Thoracic aorta (tissue), 2 donors: ENCODE measurements around the gene TNIP1. TPM values are rescaled to one million over a fixed set of nuclear protein-coding genes. Genes with fewer than 3 reads are reported as not detected.
A peak's percentile ranks its signal among the peaks of the same experiment; 100 is the strongest.

ENCODE experiments used
- ATAC-seq: fragments of 150-250 bp; one replicate; pipeline ENCODE4 v1.8.0; 2017; ENCODE audit warnings: low read depth; ENCODE audit not compliant: insufficient number of reproducible peaks, low FRiP score
- DNase-seq: peaks from one replicate; pipeline ENCODE4 v3.0.0-alpha.2; 2020; ENCODE audit warnings: low spot score
- H3K27ac ChIP-seq, 2 donors: fragments of 200-600 bp; sonication (generic); 1 replicate in 1 of 2; 2 replicates in 1 of 2; pipeline ENCODE4 v1.5.1; 2016; ENCODE audit warnings: mild to moderate bottlenecking in 2 of 2, moderate library complexity in 2 of 2
- H3K27me3 ChIP-seq: fragments of 200-600 bp; sonication (generic); replicated peaks from 2 replicates; pipeline ENCODE4 v1.6.0; 2016; ENCODE audit warnings: mild to moderate bottlenecking; ENCODE audit not compliant: insufficient read depth
- H3K36me3 ChIP-seq: fragments of 200-600 bp; sonication (generic); one replicate; pipeline ENCODE4 v1.5.1; 2016
- H3K4me1 ChIP-seq, 2 donors: fragments of 200-600 bp; sonication (generic); 1 replicate in 1 of 2; 2 replicates in 1 of 2; pipeline versions ENCODE4 v1.5.1 to v1.6.0; 2016; ENCODE audit warnings: low read depth in 2 of 2, mild to moderate bottlenecking in 1 of 2; ENCODE audit not compliant: control insufficient read depth in 1 of 2
- H3K4me3 ChIP-seq: fragments of 200-600 bp; sonication (generic); 2 replicates; pipeline ENCODE4 v1.5.1; 2016; ENCODE audit warnings: mild to moderate bottlenecking
- H3K9me3 ChIP-seq: fragments of 200-600 bp; sonication (generic); 2 replicates; pipeline ENCODE4 v1.5.1; 2016
- total RNA-seq, 2 donors: library from RNA; depleted of rRNA; stranded (reverse); fragments of >200 nt; gene quantifications; one replicate each; pipeline versions ENCODE4 v1.1.0 to v1.2.3, GENCODE V29; 2016
- TF ChIP-seq, protein P1 (sequence below): fragments of 200-600 bp; sonication (generic); IDR thresholded peaks from one replicate; pipeline ENCODE4 v1.5.1; 2019; ENCODE audit warnings: antibody characterized with exemption

Gene TNIP1
- total RNA-seq, 2 donors from 2014 or later: 77.4 to 103 TPM

DNA sequence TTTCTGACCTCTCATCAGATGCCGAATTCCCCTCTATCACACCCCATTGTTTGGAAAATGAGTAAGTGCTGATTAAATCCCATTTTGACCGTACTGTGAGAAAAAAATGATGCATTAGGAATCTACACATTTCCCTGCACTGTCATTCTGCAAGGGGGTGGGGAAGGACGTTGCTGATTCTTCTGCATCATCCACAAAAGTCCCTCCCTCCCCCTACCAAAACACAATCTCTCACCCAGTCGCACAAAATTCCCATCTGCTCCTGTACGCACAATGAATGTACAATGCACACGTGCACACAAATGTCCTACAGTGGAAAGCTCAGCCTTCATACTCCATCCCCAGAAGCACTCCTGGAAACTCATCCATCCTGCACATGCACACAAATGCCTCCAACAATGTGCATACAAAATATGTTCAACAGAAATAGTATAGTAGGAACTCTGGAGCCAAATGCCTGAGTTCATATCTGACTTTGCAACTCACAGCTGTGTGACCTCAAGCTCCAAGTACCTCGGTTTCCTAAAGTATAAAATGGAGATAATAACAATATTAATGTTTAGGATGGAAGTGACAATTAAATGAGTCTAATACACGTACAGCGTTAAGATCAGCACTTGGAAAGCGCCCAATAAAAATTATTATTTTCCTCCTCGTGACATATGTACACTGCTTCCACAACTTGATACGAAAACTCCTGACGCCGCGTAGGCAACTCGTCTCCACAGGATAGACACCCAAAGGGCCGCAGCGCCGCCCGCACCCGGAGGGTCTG, 809 bp downstream of the TNIP1 start:
- H3K4me1 ChIP-seq: peaks cover 22 to 50% of the 10 kb centered on the region in 2 donors

DNA sequence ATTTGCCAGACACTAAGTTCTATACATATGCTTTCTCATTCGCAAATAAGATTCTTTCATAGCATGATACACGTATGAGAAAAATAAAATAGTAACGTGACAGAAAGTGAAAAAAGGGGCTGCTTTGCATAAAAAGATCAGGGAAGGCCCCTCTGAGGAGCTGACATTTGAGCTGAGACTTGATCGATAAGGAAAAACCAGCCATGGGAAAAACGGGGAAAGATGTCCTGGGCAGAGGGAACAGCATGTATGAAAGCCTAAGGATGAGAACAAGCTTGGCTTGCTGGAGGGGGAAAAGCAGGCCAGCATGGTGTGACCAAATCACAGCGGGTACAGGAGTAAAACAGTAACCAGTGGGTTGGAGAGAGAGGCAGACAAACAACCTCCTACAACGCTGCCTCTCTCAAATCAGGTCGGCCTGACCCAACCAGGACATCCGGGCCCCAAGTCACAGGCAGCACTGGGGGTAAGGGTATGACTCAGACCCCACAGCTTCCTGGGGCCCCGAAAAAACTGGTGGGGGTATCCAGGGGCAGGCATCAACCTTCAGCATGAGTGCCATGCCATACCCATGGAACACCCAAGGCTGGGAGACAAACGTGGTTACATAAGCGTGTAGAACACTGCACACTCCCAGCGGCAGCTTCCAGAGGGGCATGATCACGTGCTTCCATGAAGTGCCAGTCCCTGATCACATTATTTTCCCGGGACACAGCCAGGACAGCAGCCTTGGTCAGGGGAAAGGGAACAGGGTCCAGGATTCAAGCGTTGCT, 2.2 kb downstream of the TNIP1 start:
- H3K4me3 ChIP-seq: no peak overlapping the region
- H3K36me3 ChIP-seq: no peaks in the 10 kb centered on the region
- TF ChIP-seq, protein P1, sequence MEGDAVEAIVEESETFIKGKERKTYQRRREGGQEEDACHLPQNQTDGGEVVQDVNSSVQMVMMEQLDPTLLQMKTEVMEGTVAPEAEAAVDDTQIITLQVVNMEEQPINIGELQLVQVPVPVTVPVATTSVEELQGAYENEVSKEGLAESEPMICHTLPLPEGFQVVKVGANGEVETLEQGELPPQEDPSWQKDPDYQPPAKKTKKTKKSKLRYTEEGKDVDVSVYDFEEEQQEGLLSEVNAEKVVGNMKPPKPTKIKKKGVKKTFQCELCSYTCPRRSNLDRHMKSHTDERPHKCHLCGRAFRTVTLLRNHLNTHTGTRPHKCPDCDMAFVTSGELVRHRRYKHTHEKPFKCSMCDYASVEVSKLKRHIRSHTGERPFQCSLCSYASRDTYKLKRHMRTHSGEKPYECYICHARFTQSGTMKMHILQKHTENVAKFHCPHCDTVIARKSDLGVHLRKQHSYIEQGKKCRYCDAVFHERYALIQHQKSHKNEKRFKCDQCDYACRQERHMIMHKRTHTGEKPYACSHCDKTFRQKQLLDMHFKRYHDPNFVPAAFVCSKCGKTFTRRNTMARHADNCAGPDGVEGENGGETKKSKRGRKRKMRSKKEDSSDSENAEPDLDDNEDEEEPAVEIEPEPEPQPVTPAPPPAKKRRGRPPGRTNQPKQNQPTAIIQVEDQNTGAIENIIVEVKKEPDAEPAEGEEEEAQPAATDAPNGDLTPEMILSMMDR: no peak
- peaks cover 21 to 48% of the 10 kb centered on the region in 2 donors for H3K4me1 ChIP-seq
- DNase-seq (no peak), ATAC-seq (no peak)
- H3K9me3 ChIP-seq: no peaks in the 10 kb centered on the region
- H3K27ac ChIP-seq: no peak overlapping the region
- H3K27me3 ChIP-seq: no peaks in the 10 kb centered on the region

More for the DNA sequence above, 809 bp downstream of the TNIP1 start:
- Histone ChIP-seq H3K36me3 (no peaks in the 10 kb centered on the region), H3K4me3 (peak overlapping the region; percentile 98), H3K9me3 (no peaks in the 10 kb centered on the region), H3K27ac (peak overlapping the region; percentile 96 to 98), H3K27me3 (no peaks in the 10 kb centered on the region)
- TF ChIP-seq, protein P1: no peak
- ATAC-seq (no peak), DNase-seq (no peak)

DNA sequence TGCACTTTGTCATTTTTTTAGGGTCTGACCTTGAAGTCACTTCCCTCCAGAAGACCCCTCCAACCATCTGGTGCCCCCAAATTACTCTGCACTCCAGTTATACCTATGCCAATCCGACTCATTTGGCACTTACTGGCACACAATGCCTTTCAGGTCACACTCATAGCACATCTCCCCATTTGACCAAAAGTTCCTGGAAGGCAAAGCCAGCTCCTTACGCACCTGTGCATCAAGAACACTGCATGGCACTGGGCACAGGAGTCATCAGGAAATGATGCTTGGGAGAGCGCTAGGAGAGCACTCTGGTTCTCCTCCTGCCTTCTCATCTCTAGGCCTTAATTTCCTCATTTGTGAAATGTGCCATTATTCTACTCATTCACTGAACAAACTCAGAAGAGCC, 2.9 kb downstream of the TNIP1 start:
- DNase-seq (no peak), ATAC-seq (no peak)
- Histone ChIP-seq H3K27ac (no peak overlapping the region), H3K27me3 (no peaks in the 10 kb centered on the region), H3K4me3 (no peak overlapping the region), H3K36me3 (no peaks in the 10 kb centered on the region), H3K4me1 (peaks cover 23 to 52% of the 10 kb centered on the region in 2 donors), H3K9me3 (no peaks in the 10 kb centered on the region)
- TF ChIP-seq, protein P1: no peak

DNA sequence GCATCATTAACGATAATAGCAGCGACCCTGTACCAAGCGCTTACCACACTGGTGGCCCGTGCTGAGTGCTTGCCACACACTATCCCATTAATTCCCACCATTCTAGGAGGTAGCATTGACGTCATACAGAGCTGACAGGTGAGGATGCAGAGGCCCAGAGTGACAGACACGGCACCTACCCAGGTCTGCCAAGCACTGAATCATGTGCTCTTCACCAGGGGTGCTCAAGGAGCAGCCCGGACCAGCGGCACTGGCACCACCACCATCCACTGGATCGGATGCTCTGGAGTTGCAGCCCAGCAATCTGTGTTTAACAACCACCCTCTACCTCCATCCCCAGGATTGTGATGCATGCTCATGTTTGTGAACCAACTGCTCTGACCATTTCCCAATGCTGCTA, 3.4 kb downstream of the TNIP1 start:
- TF ChIP-seq, protein P1: no peak
- Histone ChIP-seq H3K4me3 (no peak overlapping the region), H3K27ac (no peak overlapping the region), H3K9me3 (no peaks in the 10 kb centered on the region), H3K4me1 (peaks cover 26 to 52% of the 10 kb centered on the region in 2 donors), H3K27me3 (no peaks in the 10 kb centered on the region), H3K36me3 (no peaks in the 10 kb centered on the region)
- DNase-seq (no peak), ATAC-seq (no peak)

DNA sequence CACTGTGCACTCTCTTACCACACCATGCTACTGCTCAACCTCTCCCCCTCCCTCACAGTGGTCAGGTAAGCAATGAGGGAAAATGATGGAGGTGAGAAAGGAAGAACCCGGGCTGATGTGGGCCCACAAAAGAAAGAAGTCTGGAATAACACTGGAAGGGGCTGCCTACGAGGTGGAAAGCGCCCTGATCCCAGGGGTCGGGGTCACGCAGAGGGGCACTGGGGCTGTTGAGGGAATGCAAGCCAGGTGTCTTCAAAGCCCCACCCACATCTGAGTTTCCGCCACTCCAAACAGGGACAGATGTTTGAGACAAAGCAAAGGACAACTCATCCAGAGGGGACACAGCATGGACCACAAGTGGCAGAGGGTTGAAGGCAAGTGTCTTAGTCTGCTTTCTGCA, 4.2 kb downstream of the TNIP1 start:
- Histone ChIP-seq H3K27ac (no peak overlapping the region), H3K9me3 (no peaks in the 10 kb centered on the region), H3K4me1 (peaks cover 27 to 52% of the 10 kb centered on the region in 2 donors), H3K36me3 (no peaks in the 10 kb centered on the region), H3K27me3 (no peaks in the 10 kb centered on the region), H3K4me3 (no peak overlapping the region)
- TF ChIP-seq, protein P1: no peak
- no peak for DNase-seq
- ATAC-seq: no peak
